ENCODE measurements around the gene SLC25A13. TPM values are rescaled to one million over a fixed set of nuclear protein-coding genes. Genes with fewer than 3 reads are reported as not detected.

Gene SLC25A13
- total and polyA plus RNA-seq, 9 of the 15 experiments (the other 6 are each of a cell fraction or from before 2014, with no cell fraction given), result 21.4 to 80.2 (median 58.7) TPM

DNA sequence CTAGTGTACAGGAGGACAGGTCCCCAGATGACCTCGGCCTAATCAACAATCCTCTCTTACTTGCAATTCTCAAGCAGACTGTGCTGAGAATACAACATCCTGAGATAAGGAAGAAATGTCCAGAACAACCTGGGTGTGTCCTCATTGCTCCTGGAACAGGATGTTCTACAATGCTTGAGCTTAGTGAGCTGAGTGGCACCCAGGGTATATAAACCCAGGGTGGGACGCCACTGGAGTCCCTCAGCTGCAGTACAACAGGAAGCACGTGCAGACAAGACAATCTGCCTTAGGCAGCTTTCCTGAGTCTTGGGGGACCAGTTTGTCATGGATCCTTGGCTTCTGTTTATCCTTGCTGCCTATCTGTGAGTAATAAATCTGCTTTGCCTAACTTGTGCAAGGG is 27.7 kb upstream of the SLC25A13 start (continued):
- TF ChIP-seq, protein P1, sequence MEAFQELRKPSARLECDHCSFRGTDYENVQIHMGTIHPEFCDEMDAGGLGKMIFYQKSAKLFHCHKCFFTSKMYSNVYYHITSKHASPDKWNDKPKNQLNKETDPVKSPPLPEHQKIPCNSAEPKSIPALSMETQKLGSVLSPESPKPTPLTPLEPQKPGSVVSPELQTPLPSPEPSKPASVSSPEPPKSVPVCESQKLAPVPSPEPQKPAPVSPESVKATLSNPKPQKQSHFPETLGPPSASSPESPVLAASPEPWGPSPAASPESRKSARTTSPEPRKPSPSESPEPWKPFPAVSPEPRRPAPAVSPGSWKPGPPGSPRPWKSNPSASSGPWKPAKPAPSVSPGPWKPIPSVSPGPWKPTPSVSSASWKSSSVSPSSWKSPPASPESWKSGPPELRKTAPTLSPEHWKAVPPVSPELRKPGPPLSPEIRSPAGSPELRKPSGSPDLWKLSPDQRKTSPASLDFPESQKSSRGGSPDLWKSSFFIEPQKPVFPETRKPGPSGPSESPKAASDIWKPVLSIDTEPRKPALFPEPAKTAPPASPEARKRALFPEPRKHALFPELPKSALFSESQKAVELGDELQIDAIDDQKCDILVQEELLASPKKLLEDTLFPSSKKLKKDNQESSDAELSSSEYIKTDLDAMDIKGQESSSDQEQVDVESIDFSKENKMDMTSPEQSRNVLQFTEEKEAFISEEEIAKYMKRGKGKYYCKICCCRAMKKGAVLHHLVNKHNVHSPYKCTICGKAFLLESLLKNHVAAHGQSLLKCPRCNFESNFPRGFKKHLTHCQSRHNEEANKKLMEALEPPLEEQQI (IDR thresholded peaks at IDR 0.05), result no peak
- TF ChIP-seq, protein P2, sequence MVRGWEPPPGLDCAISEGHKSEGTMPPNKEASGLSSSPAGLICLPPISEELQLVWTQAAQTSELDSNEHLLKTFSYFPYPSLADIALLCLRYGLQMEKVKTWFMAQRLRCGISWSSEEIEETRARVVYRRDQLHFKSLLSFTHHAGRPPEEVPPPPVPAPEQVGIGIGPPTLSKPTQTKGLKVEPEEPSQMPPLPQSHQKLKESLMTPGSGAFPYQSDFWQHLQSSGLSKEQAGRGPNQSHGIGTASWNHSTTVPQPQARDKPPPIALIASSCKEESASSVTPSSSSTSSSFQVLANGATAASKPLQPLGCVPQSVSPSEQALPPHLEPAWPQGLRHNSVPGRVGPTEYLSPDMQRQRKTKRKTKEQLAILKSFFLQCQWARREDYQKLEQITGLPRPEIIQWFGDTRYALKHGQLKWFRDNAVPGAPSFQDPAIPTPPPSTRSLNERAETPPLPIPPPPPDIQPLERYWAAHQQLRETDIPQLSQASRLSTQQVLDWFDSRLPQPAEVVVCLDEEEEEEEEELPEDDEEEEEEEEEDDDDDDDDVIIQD (CRISPR knock-in tag; IDR thresholded peaks at IDR 0.05), result no peak
- TF ChIP-seq TBL1XR1 (IDR thresholded peaks at IDR 0.05; ENCODE audit: low read length in 2 of 2), result no peak
- 0 out of 4 replicates have a peak, but pooled peaks of 1 of the 2 experiments have one; percentile 10 for TF ChIP-seq RCOR1 (IDR thresholded peaks at IDR 0.05; ENCODE audit: borderline replicate concordance in 1 of 2, low read depth in 2 of 2, low read length in 2 of 2)
- TF ChIP-seq, protein P3, sequence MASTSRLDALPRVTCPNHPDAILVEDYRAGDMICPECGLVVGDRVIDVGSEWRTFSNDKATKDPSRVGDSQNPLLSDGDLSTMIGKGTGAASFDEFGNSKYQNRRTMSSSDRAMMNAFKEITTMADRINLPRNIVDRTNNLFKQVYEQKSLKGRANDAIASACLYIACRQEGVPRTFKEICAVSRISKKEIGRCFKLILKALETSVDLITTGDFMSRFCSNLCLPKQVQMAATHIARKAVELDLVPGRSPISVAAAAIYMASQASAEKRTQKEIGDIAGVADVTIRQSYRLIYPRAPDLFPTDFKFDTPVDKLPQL (IDR thresholded peaks at IDR 0.05; ENCODE audit: extremely low read depth, insufficient read length), result no peak
- TF ChIP-seq, protein P4, sequence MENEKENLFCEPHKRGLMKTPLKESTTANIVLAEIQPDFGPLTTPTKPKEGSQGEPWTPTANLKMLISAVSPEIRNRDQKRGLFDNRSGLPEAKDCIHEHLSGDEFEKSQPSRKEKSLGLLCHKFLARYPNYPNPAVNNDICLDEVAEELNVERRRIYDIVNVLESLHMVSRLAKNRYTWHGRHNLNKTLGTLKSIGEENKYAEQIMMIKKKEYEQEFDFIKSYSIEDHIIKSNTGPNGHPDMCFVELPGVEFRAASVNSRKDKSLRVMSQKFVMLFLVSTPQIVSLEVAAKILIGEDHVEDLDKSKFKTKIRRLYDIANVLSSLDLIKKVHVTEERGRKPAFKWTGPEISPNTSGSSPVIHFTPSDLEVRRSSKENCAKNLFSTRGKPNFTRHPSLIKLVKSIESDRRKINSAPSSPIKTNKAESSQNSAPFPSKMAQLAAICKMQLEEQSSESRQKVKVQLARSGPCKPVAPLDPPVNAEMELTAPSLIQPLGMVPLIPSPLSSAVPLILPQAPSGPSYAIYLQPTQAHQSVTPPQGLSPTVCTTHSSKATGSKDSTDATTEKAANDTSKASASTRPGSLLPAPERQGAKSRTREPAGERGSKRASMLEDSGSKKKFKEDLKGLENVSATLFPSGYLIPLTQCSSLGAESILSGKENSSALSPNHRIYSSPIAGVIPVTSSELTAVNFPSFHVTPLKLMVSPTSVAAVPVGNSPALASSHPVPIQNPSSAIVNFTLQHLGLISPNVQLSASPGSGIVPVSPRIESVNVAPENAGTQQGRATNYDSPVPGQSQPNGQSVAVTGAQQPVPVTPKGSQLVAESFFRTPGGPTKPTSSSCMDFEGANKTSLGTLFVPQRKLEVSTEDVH (IDR thresholded peaks at IDR 0.05; ENCODE audit: low read depth, partially characterized antibody), result no peak
- TF ChIP-seq HNRNPLL (IDR thresholded peaks at IDR 0.05; ENCODE audit: low read depth, low read length, poor library complexity, severe bottlenecking), result no peak
- no peak for TF ChIP-seq ZFP1 (CRISPR knock-in tag; IDR thresholded peaks at IDR 0.05)
- TF ChIP-seq, protein P5, sequence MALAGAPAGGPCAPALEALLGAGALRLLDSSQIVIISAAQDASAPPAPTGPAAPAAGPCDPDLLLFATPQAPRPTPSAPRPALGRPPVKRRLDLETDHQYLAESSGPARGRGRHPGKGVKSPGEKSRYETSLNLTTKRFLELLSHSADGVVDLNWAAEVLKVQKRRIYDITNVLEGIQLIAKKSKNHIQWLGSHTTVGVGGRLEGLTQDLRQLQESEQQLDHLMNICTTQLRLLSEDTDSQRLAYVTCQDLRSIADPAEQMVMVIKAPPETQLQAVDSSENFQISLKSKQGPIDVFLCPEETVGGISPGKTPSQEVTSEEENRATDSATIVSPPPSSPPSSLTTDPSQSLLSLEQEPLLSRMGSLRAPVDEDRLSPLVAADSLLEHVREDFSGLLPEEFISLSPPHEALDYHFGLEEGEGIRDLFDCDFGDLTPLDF (CRISPR knock-in tag; IDR thresholded peaks at IDR 0.05), result no peak
- no peak for TF ChIP-seq TARDBP (IDR thresholded peaks at IDR 0.05)
- TF ChIP-seq XRCC5 (IDR thresholded peaks at IDR 0.05; ENCODE audit: low read depth, low read length), result no peak
- TF ChIP-seq, protein P6, sequence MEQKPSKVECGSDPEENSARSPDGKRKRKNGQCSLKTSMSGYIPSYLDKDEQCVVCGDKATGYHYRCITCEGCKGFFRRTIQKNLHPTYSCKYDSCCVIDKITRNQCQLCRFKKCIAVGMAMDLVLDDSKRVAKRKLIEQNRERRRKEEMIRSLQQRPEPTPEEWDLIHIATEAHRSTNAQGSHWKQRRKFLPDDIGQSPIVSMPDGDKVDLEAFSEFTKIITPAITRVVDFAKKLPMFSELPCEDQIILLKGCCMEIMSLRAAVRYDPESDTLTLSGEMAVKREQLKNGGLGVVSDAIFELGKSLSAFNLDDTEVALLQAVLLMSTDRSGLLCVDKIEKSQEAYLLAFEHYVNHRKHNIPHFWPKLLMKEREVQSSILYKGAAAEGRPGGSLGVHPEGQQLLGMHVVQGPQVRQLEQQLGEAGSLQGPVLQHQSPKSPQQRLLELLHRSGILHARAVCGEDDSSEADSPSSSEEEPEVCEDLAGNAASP (IDR thresholded peaks at IDR 0.05), result no peak
- TF ChIP-seq TCF7 (IDR thresholded peaks at IDR 0.05; ENCODE audit: borderline replicate concordance), result no peak
- no peak for TF ChIP-seq ELF1 (tag; IDR thresholded peaks at IDR 0.05)
- no peak for TF ChIP-seq NUFIP1 (IDR thresholded peaks at IDR 0.05; ENCODE audit: partially characterized antibody)
- no peak for TF ChIP-seq MAZ (CRISPR knock-in tag; conservative IDR thresholded peaks at IDR 0.05 in 1 of 2, IDR thresholded peaks at IDR 0.05 in 1 of 2)

Data from K562 (cell line).